Renal pelvis (tissue), 4 donors: ENCODE data around the gene ZNF697. TPM values are rescaled to one million over a fixed set of nuclear protein-coding genes. Genes with fewer than 3 reads are reported as not detected.
"Not testable (repeated sequence)": the region's sequence is repeated elsewhere in the genome, so short reads cannot be mapped to it uniquely, and the experiment has no call there.

Source experiments
- DNase-seq: peaks from one replicate; pipeline ENCODE4 v3.0.0-alpha.2; 2013
- polyA plus RNA-seq, 3 donors: library from polyadenylated mRNA; unstranded; fragments of 120-200 nt; gene quantifications; one replicate each; pipeline ENCODE4 v1.2.1, GENCODE V29; 2013; ENCODE audit not compliant: insufficient read length in 3 of 3

The ZNF697 gene
- polyA plus RNA-seq, 3 donors: 18.4 to 20.7 (median 19.4) TPM

GRCh38 chr1:119603241-119603640 is 44.8 kb downstream of the ZNF697 start:
- not testable (repeated sequence) for DNase-seq

GRCh38 chr1:119602789-119603188 is 45.3 kb downstream of the ZNF697 start:
- not testable (repeated sequence) for DNase-seq

DNA sequence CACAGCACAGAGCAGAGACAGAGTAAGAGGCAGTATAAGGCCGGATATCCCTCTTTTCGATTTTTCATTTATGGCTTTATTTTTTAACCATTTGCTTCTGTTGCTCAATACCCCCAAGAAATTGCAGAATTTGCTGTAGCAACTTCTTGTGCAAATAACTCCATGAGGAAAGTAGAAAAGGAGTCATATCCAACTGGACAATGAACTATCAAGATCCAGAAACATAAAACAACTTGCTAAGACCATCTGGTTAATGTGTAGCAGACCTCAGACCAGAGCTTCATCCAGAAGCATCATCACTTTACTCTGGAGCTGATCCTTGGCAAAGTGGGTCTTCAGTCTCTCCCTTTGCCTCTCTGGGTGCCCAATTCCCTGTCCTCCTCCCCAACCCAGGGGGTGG is 45.9 kb downstream of the ZNF697 start:
- no peak for DNase-seq

DNA sequence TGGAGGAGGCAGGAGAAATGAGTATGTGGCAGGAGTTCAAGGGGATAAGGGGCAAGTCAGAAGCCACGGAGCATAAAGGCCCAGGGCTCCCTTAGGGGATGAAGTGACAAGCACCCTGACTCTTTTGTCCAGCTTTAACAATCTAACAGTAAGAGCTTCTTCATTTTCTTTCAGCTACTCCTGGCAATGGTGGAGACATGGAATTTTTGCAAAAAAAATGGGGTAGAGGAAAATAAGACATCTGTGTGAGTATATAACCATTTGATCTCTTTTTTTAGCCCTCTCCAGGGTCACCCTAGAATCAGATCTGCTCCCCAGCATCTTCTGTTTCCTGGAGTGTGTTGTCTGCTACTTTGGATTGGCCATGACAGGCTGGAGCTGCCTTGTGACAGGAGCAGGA is 47.1 kb downstream of the ZNF697 start:
- no peak for DNase-seq

- DNase-seq: no peak
Observed at GRCh38 chr1:119600561-119600960, 47.5 kb downstream of the ZNF697 start.

- DNase-seq: no peak
Observed at GRCh38 chr1:119595606-119596005, 52.5 kb downstream of the ZNF697 start.

DNA sequence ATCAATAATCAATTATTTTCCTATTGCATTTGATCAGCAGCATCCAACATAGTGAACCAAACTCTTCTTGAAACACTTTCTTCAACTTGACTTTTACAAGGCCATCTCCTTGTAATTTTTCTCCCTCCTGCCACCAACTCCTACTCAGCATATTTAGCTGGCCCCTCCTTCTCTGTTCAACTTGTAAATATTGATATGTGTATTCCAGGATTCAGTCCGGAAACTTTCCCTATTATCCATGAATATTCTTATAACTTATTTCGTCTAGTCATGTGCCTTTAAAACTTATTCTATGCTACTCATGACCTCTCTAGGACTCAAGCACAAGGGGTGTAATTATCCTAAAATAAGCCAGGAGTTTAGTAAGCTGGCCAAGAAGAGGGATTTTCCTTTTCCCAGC is 52.9 kb downstream of the ZNF697 start:
- no peak for DNase-seq

DNA sequence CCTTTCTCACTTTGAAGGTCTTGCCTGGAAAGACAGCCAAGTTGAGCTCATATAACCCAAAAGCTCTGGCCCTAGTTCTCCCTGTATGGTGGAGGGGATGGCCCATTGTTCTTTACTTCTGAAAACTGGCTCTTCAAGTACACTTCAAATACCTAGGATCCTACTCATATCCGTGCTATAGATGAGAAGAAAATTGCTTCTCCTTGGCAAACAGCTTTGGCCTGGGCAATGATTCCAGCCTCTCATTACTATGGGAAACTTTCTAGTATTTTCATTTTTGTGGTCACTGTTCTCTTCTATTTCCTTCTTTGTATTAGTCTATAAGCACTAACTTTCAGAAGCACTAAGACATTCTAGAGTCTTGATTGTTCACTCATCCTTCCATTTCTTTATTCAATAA is 53.7 kb downstream of the ZNF697 start:
- no peak for DNase-seq

DNA sequence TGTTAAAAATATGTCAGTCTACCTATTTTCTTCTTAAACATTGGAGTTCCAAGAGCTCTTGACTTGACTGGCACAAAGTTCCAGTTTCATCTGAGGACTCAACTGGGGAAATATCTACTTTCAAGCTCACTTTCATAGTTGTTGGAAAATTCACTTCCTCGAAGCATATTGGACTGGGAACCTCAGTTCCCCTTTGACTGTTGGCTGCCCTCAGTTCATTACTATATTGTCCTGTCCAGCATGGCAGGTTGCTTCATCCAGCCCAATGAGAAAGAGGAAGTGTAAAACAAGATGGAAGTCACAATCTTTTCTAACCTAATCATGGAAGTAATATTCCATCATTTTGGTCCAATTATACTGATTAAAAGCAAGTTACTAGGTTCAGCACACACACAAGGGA is 54.3 kb downstream of the ZNF697 start:
- no peak for DNase-seq

- no peak for DNase-seq
Observed at GRCh38 chr1:119590393-119590792, 57.7 kb downstream of the ZNF697 start.

GRCh38 chr1:119588621-119589020 is 59.4 kb downstream of the ZNF697 start:
- DNase-seq: no peak

DNA sequence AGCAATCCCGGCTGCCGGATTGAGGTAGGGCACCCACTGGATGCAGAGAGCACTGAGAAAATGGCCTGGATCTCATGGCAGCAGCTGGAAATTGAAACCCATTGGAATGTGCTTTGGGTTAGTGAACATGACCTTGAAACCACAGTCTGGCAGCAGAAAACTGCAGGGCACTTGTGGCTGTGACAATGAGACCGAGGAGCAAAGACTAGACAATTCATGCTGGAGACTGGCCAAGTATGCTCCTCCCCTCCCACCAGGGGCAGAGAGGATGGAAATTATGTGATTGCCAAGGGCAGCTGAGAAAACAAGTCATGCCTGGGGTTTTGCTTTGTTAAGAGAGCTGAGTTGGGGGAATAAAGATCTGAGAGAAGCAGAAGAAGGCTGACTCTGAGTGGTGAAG is 60.7 kb downstream of the ZNF697 start:
- peak; percentile 75 for DNase-seq

DNA sequence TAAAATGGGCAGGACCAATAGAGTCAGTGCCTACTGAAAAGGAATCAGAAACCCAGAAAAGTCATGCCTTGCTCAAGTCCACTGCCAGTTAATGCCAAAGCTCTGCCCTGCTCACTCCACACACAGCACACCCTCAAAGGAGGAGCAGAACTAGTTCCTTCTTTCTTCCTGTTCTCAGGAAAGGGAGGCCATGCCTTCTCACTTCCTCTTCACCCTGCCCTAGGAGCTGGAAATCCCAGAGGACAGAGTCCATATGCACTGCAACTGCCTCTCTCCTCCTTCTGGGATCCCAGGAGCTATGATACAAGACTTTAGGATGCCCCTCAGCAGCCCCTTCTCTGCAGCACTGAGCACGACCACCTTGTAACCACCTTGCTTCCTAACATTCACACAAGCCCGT is 62.3 kb downstream of the ZNF697 start:
- DNase-seq: not testable (repeated sequence)

DNA sequence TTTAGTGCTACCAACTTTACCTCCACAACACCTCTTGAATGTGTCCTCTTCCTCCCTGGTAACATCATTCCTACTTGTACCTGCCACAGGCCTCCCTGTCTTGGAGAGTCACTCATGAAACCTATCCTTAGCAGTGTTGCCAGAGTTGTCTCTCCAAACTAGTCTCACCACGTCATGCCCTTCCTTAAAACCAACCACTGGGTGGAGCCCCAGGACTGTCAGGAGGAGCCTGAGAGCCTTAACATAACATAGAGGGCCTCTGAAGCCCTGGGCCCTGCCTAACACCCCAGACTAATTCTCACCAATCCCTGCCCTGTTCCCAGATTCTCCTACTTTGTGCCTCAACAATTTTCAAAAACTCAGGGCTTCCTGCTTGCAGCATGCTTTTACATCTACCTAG is 65.3 kb downstream of the ZNF697 start:
- peak; percentile 49 for DNase-seq

GRCh38 chr1:119581076-119581475 is 67.0 kb downstream of the ZNF697 start:
- DNase-seq: not testable (repeated sequence)

DNA sequence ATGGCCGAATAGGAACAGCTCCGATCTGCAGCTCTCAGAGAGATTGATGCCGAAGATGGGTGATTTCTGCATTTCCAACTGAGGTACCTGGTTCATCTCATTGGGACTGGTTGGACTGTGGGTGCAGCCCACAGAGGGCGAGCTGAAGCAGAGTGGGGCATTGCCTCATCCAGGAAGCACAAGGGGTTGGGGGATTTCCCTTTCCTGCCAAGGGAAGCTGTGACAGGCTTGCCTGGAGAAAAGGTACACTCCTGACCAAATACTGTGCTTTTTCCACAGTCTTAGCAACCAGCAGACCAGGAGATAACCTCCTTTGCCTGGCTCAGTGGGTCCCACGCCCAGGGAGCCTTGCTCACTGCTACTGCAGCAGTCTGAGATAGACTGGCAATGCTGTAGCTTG is 74.2 kb downstream of the ZNF697 start:
- DNase-seq: no peak

- DNase-seq: not testable (repeated sequence)
Observed at GRCh38 chr1:119569930-119570622, 78.0 kb downstream of the ZNF697 start.

Other genes with a start within 250 kb of the ZNF697 start
- gene HSD3B2, start 233.1 kb downstream of the ZNF697 start, polyA plus RNA-seq: 1 to 10 TPM; 1.4 to 2.8 (median 2.8) TPM
- under 1 TPM; 0.17 to 0.82 (median 0.49) TPM for gene HSD3B1, start 141.1 kb downstream of the ZNF697 start, polyA plus RNA-seq
- 100 to 1,000 TPM; 269 to 281 (median 271) TPM for gene PHGDH, start 63.7 kb upstream of the ZNF697 start, polyA plus RNA-seq
- gene HMGCS2, start 120.6 kb upstream of the ZNF697 start, polyA plus RNA-seq: 100 to 1,000 TPM in 1 of 3 donors, 10 to 100 TPM in 2; 85.1 to 117 (median 94.1) TPM
- gene REG4, start 163.2 kb upstream of the ZNF697 start, polyA plus RNA-seq: 1 to 10 TPM in 2 of 3 donors, under 1 TPM in 1; 0.85 to 1.4 (median 1.1) TPM
- gene ADAM30, start 248.2 kb upstream of the ZNF697 start, polyA plus RNA-seq: not detected